Sigmoid colon (tissue), 4 donors: ENCODE measurements around the gene LDLRAD3.

Experiments
- CTCF ChIP-seq, 4 experiments: fragments of 450-650 bp in 3 of 4; fragments of 200-600 bp in 1 of 4; IDR thresholded peaks; one replicate each; pipeline ENCODE4 v1.5.1; 2016 to 2019; ENCODE audit warnings: antibody characterized with exemption in 4 of 4, mild to moderate bottlenecking in 3 of 4, moderate library complexity in 2 of 4
- POLR2AphosphoS5 ChIP-seq, 4 donors: sonication (generic); formaldehyde crosslinking; IDR thresholded peaks; one replicate each; pipeline ENCODE4 v1.6.1; 2017; ENCODE audit warnings: antibody characterized with exemption in 4 of 4

GRCh38 chr11:35906681-35907080, 37.2 kb upstream of the LDLRAD3 start:
- TF ChIP-seq CTCF (IDR thresholded peaks at IDR 0.05) (no peak), POLR2AphosphoS5 (IDR thresholded peaks at IDR 0.05) (no peak)
